Stimulated activated CD8-positive, alpha-beta memory T cell treated with anti-CD3 and anti-CD28 coated beads, Interleukin-7, amount 100 ng/mL, for 1 hour (primary cell): ENCODE results near the gene GPR89A.
"Not testable (repeated sequence)": the region's sequence is repeated elsewhere in the genome, so short reads cannot be mapped to it uniquely, and the experiment has no call there.

Experiments
- DNase-seq, 2 donors: peaks; one replicate each; pipeline ENCODE4 v3.0.0-alpha.2; 2020; ENCODE audit warnings: low read depth in 2 of 2

Gene GPR89A

GRCh38 chr1:145717833-145718232 is 110.0 kb downstream of the GPR89A start:
- DNase-seq: no peak

- not testable (repeated sequence) for DNase-seq
Measured at GRCh38 chr1:145718465-145718864, 110.7 kb downstream of the GPR89A start.

GRCh38 chr1:145719230-145720079 is 111.7 kb downstream of the GPR89A start, which contains the start of gene CD160:
Gene CD160, plus strand, starts transcription at chr1:145719499. Its CDS starts 8,829 bp downstream, at chr1:145728328.
- no peak for DNase-seq
